ENCODE data around the gene VAT1L.

VAT1L gene

GRCh38 chr16:78025631-78026030 is 237.3 kb downstream of the VAT1L start:
- Histone ChIP-seq H3K4me3 (ENCODE audit: insufficient read depth in 1 of 2, low read depth in 1 of 2, low read length in 2 of 2) (no peak overlapping the region), H3K27me3 (ENCODE audit: control insufficient read depth in 1 of 2, insufficient read depth in 1 of 2, low read length in 2 of 2) (peaks cover 0 to 10% of the 10 kb centered on the region in 2 experiments), H3K79me1 (replicated peaks; ENCODE audit: low read length, poor library complexity, severe bottlenecking) (no peaks in the 10 kb centered on the region), H3K27ac (ENCODE audit: low read length, poor library complexity, severe bottlenecking) (no peak overlapping the region), H3K4me1 (ENCODE audit: control insufficient read depth, insufficient read depth, low read depth, low read length) (no peaks in the 10 kb centered on the region), H2AFZ (ENCODE audit: low read depth, low read length) (no peak overlapping the region), H3K23ac (ENCODE audit: low read length in 2 of 2) (no peak overlapping the region), H2BK5ac (ENCODE audit: low read depth, low read length, poor library complexity, severe bottlenecking) (no peak overlapping the region), H2BK15ac (ENCODE audit: low read depth, poor library complexity, severe bottlenecking) (no peak overlapping the region), H3K4me2 (ENCODE audit: low read length, poor library complexity, severe bottlenecking) (no peak overlapping the region), H2BK120ac (ENCODE audit: low read depth, low read length) (no peak overlapping the region), H4K8ac (ENCODE audit: low read length) (no peak overlapping the region), H3K9ac (ENCODE audit: low read length) (no peak overlapping the region), H2BK12ac (ENCODE audit: low read length in 2 of 2) (no peak overlapping the region), H3K14ac (ENCODE audit: low read length in 2 of 2) (no peak overlapping the region), H3K36me3 (ENCODE audit: control insufficient read depth in 1 of 2, insufficient read depth in 2 of 2, low read depth in 1 of 2, low read length in 2 of 2) (no peaks in the 10 kb centered on the region), H3K4ac (ENCODE audit: low read depth in 1 of 2, low read length in 2 of 2) (no peak overlapping the region), H3K9me3 (ENCODE audit: control insufficient read depth, low read length) (no peaks in the 10 kb centered on the region), H4K91ac (ENCODE audit: low read length) (no peak overlapping the region), H3K18ac (ENCODE audit: low read depth in 1 of 2, low read length in 2 of 2) (no peak overlapping the region), H2AK5ac (ENCODE audit: low read length, severe bottlenecking) (no peak overlapping the region)
- 100% methylated on average over 1 of the region's 1 CpG for WGBS
- DNase-seq: no peak

- Histone ChIP-seq H3K4me3 (ENCODE audit: insufficient read depth in 1 of 2, low read depth in 1 of 2, low read length in 2 of 2) (no peak overlapping the region), H2AFZ (ENCODE audit: low read depth, low read length) (no peak overlapping the region), H2BK15ac (ENCODE audit: low read depth, poor library complexity, severe bottlenecking) (no peak overlapping the region), H3K27ac (ENCODE audit: low read length, poor library complexity, severe bottlenecking) (no peak overlapping the region), H3K4me1 (ENCODE audit: control insufficient read depth, insufficient read depth, low read depth, low read length) (no peaks in the 10 kb centered on the region), H3K23ac (ENCODE audit: low read length in 2 of 2) (no peak overlapping the region), H4K91ac (ENCODE audit: low read length) (no peak overlapping the region), H3K27me3 (ENCODE audit: control insufficient read depth in 1 of 2, insufficient read depth in 1 of 2, low read length in 2 of 2) (peaks cover 0 to 5% of the 10 kb centered on the region in 2 experiments), H3K9ac (ENCODE audit: low read length) (no peak overlapping the region), H2BK5ac (ENCODE audit: low read depth, low read length, poor library complexity, severe bottlenecking) (no peak overlapping the region), H3K36me3 (ENCODE audit: control insufficient read depth in 1 of 2, insufficient read depth in 2 of 2, low read depth in 1 of 2, low read length in 2 of 2) (no peaks in the 10 kb centered on the region), H3K18ac (ENCODE audit: low read depth in 1 of 2, low read length in 2 of 2) (no peak overlapping the region), H3K9me3 (ENCODE audit: control insufficient read depth, low read length) (no peaks in the 10 kb centered on the region), H3K4ac (ENCODE audit: low read depth in 1 of 2, low read length in 2 of 2) (no peak overlapping the region), H2BK120ac (ENCODE audit: low read depth, low read length) (no peak overlapping the region), H3K79me1 (replicated peaks; ENCODE audit: low read length, poor library complexity, severe bottlenecking) (no peaks in the 10 kb centered on the region), H4K8ac (ENCODE audit: low read length) (no peak overlapping the region), H2AK5ac (ENCODE audit: low read length, severe bottlenecking) (no peak overlapping the region), H3K14ac (ENCODE audit: low read length in 2 of 2) (no peak overlapping the region), H2BK12ac (ENCODE audit: low read length in 2 of 2) (no peak overlapping the region), H3K4me2 (ENCODE audit: low read length, poor library complexity, severe bottlenecking) (no peak overlapping the region)
- WGBS: 50% methylated on average over 2 of the region's 3 CpGs
- DNase-seq: no peak
Observed at GRCh38 chr16:78028018-78028417, 239.7 kb downstream of the VAT1L start.

Data from mesenchymal stem cell (in vitro differentiated cells and primary cell).